Mesothelial cell of epicardium (in vitro differentiated cells): ENCODE data around the gene TMEM17. TPM values are rescaled to one million over a fixed set of nuclear protein-coding genes. Genes with fewer than 3 reads are reported as not detected.
A peak's percentile ranks its signal among the peaks of the same experiment; 100 is the strongest.

Experiments used
- DNase-seq, 2 experiments: peaks; one replicate each; pipeline ENCODE4 v3.0.0; 2021; ENCODE audit warnings: low spot score in 2 of 2; ENCODE audit not compliant: unreplicated experiment in 2 of 2
- H3K27ac Mint-ChIP-seq: 2 replicates; pipeline ENCODE4 v1.8.0; 2021; ENCODE audit warnings: mixed read lengths
- H3K27me3 Mint-ChIP-seq: 2 replicates; pipeline ENCODE4 v1.8.0; 2021; ENCODE audit warnings: low read depth, mixed read lengths
- H3K36me3 Mint-ChIP-seq: 2 replicates; pipeline ENCODE4 v1.8.0; 2021; ENCODE audit warnings: mixed read lengths
- H3K4me1 Mint-ChIP-seq: 2 replicates; pipeline ENCODE4 v1.8.0; 2021; ENCODE audit warnings: mixed read lengths
- H3K4me3 Mint-ChIP-seq: 2 replicates; pipeline ENCODE4 v1.8.0; 2021; ENCODE audit warnings: mild to moderate bottlenecking, moderate library complexity, mixed read lengths
- H3K9me3 Mint-ChIP-seq: 2 replicates; pipeline ENCODE4 v1.8.0; 2021; ENCODE audit warnings: mixed read lengths
- CTCF ChIP-seq: fragments of 200-600 bp; sonication (generic); IDR thresholded peaks from one replicate; pipeline ENCODE4 v1.5.0; 2021; ENCODE audit warnings: antibody characterized with exemption; ENCODE audit not compliant: unreplicated experiment
- total RNA-seq: library from RNA; stranded (reverse); gene quantifications from 3 replicates; pipeline ENCODE4 v1.2.1, GENCODE V29; 2021

TMEM17 gene
- 4.1 to 4.7 TPM (median 4.2 TPM) in 3 replicates for total RNA-seq

- Mint-ChIP-seq H3K4me1 (peaks cover 20% of the 10 kb centered on the region), H3K4me3 (peak within 1 kb of the TSS; percentile 77), H3K9me3 (peaks cover 3% of the 10 kb centered on the region), H3K27ac (peak within 1 kb of the TSS; percentile 94), H3K36me3 (peaks cover 6% of the 10 kb centered on the region), H3K27me3 (no peaks in the 10 kb centered on the region)
- no peak for TF ChIP-seq CTCF
- peak; percentile 73 to 90 for DNase-seq
These were observed at the start of gene TMEM17 for GRCh38 chr2:62505750-62506420. TSS of gene TMEM17 (minus strand) at chr2:62506195. CDS start at chr2:62506129, 66 bp downstream.

GRCh38 chr2:62554440-62554839 is 48.4 kb upstream of the TMEM17 start:
- no peak overlapping the region for H3K27ac Mint-ChIP-seq
- TF ChIP-seq CTCF = no peak
- DNase-seq = no peak
- H3K9me3 Mint-ChIP-seq = peaks cover 13% of the 10 kb centered on the region
- H3K4me3 Mint-ChIP-seq = no peak overlapping the region
- H3K4me1 Mint-ChIP-seq = no peaks in the 10 kb centered on the region
- H3K36me3 Mint-ChIP-seq = no peaks in the 10 kb centered on the region
- H3K27me3 Mint-ChIP-seq = no peaks in the 10 kb centered on the region

GRCh38 chr2:62550461-62550860 is 44.5 kb upstream of the TMEM17 start:
- Mint-ChIP-seq H3K27me3 (no peaks in the 10 kb centered on the region), H3K4me1 (peaks cover 6% of the 10 kb centered on the region), H3K27ac (no peak overlapping the region), H3K4me3 (no peak overlapping the region), H3K36me3 (no peaks in the 10 kb centered on the region), H3K9me3 (peaks cover 8% of the 10 kb centered on the region)
- DNase-seq = no peak
- TF ChIP-seq CTCF = no peak

GRCh38 chr2:62547854-62548253 is 41.9 kb upstream of the TMEM17 start:
- Mint-ChIP-seq H3K4me1 (peaks cover 6% of the 10 kb centered on the region), H3K9me3 (peaks cover 8% of the 10 kb centered on the region), H3K27me3 (no peaks in the 10 kb centered on the region), H3K27ac (no peak overlapping the region), H3K4me3 (no peak overlapping the region), H3K36me3 (no peaks in the 10 kb centered on the region)
- no peak for DNase-seq
- TF ChIP-seq CTCF = no peak

GRCh38 chr2:62545261-62545660 is 39.3 kb upstream of the TMEM17 start:
- Mint-ChIP-seq H3K27me3 (no peaks in the 10 kb centered on the region), H3K36me3 (no peaks in the 10 kb centered on the region), H3K4me3 (no peak overlapping the region), H3K4me1 (peaks cover 13% of the 10 kb centered on the region), H3K9me3 (no peaks in the 10 kb centered on the region), H3K27ac (no peak overlapping the region)
- no peak for DNase-seq
- no peak for TF ChIP-seq CTCF
